HG03045 (cell line): ENCODE data around the gene TNFRSF12A.
A peak's percentile ranks its signal among the peaks of the same experiment; 100 is the strongest.

Experiments
- ATAC-seq: cut with Tn5 transposase; IDR thresholded peaks from one replicate; pipeline ENCODE4 v1.9.1; 2021; ENCODE audit warnings: mild to moderate bottlenecking, moderate library complexity; ENCODE audit not compliant: unreplicated experiment

TNFRSF12A gene

DNA sequence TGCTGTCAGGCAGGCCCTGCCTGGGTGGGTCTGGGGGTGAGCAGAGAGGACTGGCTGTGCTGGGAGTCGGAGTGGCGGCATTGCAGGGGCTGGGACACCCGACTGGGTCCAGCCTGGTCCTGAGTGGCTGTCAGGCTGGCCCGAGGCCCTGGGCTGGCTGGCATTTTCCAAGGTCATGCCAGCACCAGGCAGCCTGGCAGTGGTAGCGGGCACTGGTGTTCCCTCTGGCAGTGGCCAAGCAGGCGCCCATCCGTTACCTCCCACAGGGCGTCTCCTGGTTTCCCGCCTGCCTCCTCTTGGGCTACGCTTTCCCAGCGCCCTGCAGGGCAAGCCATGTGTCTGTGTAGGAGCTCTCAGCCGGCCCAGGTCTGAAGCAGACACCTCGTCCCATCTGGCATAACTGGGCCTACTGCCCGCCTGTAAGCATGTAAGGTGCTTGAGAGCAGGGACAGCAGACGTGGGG lies 34.2 kb upstream of the TNFRSF12A start:
- ATAC-seq, result no peak

DNA sequence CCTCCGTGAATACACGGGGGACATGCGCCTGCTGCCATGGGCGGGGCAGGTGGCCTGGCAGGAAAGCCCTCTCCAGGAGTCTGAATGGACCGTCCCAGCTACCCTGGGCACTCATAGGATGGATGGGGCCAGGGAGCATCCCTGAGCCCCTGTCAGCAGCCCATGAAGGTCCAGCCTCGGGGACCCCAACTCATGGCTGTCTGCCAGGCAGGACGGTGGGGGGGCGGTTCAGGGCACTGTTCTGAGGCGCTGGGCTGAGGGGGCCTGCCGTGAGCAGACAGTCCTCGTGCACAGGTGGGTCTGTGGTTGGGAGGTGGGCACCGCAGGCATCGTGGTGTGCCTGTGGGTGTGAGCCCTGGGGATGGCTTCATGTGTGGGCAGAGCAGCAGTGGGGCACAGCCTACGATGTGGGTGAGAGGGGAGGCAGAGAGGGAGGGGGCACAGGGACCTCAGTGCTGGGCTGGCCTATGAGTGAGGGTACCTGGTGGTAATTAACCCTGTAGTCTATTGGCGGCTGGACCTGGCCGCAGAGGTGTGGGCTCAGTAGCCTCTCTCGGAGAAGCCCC lies 33.5 kb upstream of the TNFRSF12A start:
- ATAC-seq, result no peak

DNA sequence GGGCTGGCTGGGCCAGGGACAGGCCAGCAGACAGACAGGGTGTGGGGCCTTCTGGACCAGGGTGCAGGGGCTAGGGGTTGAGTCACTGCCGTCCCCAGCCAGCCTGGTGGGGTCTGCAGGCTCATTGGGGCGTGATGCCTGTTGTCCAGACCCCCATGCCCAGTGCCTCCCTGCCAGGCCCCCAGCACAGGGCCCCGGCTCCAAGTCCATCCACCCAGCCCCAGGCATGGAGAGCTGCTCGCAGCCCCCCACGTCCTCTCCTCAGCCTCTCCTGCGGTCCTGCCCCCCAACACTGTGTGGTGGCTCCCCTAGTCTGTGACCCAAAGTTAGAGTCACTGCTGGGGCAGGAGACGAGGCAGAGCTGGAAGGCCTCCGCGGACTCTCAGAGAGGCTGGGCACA lies 32.9 kb upstream of the TNFRSF12A start:
- ATAC-seq, result no peak

DNA sequence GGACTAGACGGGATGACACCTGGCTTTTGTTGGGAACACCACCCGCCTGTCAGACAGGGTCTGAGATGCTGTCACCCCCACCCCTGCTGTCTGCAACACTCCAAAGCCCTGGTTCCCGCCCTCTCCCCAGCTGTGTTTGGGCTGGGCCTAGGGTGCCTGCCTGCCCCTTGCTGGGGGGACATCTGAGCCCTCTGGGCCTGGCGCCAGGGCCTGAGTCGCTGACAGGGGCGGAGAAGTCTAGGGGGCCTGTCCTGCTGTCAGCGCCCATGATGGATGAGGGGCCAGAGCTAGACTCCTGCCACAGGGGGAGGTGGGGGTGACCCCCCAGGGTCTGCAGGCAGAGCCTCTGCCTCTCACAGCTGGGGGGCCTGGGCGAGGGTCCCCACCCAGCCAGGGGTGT lies 32.3 kb upstream of the TNFRSF12A start:
- no peak for ATAC-seq

DNA sequence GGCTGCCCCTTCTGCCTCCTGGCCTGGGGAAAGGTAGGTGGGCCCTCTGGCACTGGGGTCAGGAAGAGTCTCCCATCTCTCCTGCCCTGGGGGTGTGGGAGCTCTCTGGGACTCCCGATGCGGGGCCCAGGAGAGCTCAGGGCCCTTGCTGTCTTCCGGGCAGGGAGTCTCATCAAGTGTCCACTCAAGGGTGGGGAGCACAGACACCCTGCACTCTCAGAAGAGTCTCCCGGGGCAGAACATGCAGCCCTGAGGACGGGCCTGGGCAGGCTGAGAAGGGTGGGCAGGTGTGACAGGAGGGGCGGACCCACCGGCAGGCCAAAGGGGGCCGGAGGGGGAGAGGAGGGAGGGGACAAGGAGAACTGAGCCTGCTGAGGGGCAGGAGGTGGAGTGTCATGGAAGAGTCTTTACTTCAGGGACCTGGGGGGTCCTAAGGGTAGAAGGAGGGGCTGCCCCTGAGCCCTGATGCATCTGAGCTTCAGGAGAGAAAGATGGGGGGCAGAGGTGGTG lies 31.5 kb upstream of the TNFRSF12A start:
- no peak for ATAC-seq

DNA sequence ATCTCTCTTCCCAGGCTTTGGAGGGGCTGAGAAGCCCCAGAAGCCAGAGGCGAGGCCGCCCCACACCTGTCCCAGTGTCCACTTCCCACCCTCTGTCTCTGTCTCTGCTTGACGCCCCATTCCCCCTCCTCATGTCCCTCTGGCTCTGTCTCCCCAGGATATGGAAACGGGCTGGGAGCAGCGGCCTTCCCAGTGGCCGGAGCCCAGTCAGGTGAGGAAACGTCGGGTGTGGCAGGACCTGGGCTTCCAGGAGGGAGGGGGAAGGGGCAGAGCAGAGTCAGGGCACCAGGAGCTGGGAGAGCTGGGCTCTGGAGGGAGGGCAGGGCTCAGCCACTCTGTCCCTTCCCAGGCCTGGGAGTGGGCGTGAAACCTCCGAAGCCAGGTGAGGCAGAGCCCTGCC lies 29.3 kb upstream of the TNFRSF12A start:
- no peak for ATAC-seq

DNA sequence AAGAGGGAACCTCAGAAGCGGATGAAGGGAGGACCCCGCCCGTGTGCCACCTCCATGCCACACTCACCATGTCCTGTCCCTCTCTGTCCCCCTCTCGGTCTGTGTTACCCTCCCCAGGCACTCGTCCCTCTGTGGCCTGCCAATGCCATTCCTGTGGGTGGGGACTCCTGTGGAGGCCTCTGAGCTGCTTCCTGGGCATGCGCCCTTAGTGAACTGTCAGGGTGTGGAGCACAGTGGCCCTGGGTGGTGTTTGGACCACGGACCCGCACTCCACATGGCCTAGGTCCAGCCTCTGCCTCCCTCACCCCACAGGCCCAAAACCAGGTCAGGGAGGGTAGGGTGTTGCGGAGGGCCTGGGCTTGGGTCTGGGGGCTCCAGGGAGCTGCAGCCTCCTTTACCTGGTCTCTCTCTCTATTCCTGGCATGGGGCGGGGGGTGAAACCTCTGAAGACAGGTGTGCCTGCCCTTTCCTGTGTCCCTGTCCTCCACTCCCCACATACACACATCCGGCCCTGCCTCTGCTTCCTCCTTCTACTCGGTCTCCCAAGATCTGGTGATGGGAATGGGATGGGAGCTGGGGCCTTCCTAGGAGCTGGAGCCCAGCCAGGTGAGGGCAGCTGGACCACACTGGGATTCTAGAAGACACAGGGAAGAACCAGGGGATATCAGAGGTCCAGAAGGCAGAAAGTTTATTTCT lies 28.5 kb upstream of the TNFRSF12A start:
- ATAC-seq, result no peak

DNA sequence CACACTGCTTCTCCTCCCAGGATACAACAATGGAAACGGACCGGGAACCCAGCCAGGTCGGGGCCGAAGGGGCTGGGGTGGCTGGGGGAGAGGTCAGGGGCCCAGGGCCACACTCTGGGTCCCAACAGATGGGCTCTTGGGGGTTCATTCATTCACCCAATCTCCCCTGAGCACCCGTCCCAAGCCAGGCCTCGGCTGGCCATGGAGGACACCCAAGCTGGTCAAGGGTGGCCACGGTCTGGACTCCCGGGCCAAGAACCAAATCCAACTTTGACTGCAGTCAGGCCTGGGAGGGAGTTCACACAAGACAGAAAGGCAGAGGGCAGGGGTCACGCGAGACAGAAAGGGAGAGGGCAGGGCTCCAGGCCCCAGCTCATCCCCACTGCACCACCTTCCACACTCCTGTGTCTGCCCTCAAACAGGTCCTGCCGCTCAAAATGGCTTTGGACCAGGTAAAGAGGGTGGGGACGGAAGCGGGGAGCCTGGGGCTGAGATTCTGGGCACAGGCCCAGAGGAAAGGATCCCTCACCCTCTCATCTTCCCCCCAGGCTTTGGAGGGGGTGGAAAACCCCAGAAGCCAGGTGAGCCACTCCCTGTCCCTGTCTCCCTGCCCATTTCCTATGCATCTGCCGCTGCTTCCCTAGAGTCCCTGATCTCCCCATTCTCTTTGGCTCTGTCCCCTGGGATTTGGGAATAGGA lies 27.6 kb upstream of the TNFRSF12A start:
- no peak for ATAC-seq

DNA sequence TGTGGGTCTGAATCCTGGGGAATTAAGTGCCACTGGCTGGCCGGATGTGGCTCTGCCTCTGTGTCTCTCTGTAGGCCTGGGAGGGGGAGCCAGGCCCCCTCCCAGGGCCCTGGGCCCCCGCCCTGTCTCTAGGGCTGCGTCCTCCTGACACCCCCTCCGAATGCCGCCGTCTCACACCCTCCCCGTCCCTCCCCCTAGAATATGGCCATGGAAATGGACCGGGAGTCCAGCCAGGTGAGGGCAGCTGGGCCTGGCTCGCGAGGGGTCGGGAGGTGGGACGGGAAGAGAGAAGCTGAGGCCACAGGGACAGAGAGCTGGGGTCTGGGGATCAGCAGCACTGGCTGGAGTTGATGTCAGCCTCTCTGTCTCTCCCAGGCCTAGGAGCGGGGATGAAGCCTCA lies 23.9 kb upstream of the TNFRSF12A start:
- no peak for ATAC-seq

DNA sequence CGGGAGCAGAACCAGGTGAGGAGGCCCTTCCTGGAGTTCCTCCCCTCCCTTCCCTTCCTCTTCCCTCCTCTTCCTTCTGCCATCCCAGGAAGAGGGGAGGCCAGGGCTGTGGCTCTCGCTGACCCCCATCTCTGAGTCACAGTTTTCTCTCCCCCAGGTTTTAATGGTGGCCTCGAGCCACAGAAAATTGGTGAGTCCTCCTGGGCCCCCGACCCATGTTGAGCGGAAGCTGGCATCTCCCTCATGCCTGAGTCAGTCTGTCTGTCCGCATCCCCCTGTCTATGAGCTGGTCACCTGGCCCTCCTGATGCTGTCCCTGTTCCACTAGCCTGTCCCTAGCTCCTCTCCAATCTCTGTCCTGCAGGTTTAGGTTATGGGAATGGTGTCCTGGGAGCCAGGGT lies 20.2 kb upstream of the TNFRSF12A start:
- no peak for ATAC-seq

DNA sequence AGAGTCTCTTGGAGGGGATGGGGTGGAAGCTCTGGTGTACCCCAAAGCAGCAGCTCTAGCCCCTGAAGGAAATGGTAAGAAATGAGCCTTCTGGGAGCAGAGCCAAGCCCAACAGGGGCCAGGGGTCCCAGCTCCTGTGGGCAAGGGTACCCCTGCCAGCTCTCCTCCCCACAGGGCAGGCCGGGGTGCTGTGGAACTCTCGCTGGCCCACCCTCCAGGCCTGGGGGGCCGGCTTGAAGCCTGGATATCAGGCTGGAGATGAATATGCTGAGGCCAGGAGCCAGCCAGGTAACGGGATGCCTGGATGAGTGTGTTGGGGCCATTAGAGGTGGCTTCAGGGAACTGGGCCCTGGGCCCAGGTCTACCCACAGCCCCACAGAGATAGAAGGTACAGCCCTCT lies 19.6 kb upstream of the TNFRSF12A start:
- no peak for ATAC-seq

DNA sequence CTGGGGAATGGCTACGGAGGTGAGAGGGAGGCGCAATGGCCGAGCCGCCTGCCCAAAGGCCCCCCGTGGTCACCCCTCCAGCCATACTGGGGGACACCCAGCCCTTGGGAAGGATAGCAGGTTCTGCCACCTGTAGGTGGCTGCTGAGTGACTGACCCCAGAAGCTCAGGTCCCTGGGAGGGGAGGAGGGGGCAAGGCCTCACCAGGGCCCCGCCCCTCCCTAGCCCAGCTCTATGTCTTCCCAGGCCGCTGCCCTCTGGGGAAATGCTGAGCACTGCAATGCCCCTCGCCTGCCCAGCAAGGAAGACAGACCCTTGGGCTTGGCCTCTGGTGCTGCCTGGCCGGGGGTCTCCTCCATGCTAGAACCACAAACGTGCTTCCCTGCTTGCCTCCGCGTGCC lies 18.9 kb upstream of the TNFRSF12A start:
- ATAC-seq, result no peak

DNA sequence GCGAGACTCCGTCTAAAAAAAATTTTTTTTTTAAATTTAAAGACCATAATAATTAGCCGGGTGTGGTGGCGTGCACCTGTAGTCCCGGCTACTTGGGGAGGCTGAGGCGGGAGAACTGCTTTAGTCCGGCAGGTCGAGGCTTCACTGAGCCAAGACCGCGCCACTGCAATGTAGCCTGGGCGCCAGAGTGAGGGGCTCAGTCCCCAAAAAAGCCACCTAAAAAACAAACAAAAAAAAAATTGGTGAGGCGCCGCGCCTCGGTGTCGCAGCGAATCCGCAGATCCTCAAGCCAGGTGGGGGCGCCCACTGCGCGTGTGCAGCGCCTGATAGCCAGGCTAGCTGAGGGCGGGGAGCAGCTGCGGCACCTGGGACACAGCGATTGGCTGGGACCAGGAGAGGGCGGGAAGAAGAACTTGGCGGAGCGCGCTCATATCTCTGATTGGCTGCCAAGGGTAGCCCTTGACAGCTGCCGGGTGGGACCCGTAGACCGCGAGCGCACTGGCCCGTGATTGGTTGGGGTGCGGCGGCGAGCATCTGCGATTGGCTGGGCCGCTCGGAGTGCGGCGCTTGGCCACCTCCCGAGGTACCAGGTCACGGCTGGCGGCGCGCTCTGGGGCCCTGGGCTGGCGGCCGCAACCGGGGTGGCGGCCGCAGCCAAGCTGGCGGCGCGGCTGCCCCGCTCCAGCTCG lies 16.4 kb upstream of the TNFRSF12A start:
- peak; percentile 96 for ATAC-seq

DNA sequence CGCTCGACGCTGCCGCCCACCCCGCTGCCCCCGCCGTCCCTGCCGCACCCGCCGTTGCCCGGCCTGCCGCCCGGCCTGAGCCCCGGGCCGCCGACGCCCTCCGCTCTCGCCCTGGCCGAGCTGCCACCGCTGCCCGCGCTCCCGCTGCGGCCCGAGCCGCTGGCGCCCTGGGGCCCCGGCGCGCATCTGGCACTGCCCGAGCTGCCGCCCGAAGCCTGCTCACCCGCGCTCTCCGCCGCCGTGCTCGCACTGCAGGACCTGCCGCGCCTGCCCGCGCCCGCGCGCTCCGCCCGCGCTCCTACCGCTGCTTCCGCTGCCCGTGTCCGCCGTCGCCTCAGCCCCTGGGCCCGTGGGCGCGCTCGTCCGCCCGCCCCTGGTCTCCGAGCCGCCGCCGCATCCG lies 15.8 kb upstream of the TNFRSF12A start:
- ATAC-seq, result peak; percentile 18

DNA sequence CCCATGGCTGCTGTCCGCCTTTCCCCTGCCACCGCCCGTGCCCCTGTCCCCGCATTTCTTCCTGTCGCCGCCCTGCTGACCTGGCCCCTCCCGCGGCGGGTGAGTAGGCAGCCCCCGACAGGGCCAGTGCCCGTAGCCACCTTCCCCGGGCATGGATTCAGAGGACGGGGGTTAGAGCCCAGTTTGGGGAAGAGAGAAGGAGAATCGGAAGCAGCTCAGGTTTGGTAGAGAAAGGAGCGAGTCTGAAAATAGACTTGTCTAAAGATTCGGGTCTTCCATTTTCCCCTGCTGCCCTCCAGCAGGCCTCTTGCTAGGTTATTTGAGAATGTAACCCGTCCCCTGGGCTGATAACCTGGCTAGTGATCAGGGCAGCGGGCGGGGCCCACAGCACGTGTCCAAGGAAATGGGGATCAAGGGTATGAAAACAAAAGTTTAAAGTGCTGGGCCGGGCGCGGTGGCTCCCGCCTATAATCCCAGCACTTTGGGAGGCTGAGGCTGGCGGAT lies 15.3 kb upstream of the TNFRSF12A start:
- ATAC-seq, result no peak

DNA sequence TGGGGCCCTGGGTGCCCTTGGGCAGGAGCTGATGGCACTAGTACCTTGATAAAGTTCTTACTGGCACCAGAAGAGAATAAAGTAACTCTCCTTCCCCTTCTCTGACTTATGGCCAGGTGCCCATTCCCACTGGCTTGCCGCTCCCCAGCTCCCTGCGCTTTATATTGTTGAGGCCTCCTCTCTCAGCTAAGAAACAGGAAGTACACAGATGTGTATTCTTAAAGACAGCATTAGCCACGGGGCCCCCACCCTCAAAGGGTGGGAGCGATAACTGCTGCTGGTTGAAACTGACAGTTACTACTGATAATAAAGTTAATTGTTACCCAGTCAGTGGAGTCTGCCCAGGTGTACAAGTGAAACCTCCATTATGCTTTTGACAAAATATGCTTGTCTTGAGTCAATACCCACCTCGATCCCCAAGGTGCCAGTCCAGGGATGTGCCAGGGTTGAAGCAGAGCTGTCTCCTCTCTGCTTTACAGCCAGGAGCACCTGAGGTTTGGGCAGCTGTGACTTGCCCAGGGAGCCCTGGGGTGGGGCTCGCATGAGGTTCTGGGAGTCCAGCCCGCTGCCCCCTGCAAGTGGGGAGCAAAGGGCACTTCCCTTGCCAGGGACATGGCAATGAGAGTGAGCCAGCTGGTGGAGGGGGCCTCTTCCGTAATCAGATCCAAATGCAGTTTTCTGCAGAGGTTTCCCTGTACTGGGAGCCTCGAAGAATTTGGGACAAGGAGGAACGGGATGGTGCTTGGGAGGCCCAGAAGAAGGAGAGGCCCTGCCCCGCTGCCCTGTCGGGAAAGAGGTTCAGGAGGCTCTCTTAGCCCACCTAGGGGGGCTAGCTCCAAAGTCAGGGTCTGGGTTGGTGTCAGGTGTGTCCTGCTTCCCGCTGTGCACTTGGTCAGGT lies 12.9 kb upstream of the TNFRSF12A start:
- no peak for ATAC-seq

DNA sequence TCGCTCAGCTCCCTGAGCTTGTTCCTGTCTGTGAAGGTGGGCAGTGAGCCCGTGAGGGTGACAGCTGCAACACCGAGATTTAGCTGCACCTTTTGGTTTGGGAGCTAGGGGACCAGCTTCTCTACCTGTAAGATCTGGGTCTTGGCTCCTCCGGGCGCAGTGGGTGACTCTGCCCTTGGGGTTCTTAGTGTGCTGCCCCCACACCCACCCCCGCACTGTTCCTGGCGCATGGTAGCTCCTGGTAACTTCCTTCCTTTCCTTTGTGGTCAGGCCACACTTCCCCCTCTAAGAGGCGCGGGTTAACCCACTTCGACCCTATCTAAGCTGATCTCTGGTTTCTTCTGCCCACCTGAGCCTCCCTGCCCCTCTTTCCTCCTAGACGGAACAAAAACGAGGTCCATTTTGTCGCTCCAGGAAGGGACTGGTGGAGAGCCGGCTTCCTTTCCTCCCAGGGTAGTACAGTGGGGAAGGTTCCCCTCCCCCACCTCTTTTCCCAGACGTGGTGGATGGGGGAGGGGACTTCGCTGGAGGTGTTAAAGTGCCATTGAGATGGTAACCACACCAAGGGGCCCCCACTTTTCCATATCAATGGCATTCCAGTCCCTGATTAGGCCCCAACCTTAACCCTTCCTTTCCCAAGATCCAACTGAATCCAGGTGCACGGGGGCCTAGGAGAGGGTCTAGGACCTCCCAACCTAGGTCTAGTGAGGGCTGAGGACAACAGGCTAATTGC lies 12.0 kb upstream of the TNFRSF12A start:
- no peak for ATAC-seq

DNA sequence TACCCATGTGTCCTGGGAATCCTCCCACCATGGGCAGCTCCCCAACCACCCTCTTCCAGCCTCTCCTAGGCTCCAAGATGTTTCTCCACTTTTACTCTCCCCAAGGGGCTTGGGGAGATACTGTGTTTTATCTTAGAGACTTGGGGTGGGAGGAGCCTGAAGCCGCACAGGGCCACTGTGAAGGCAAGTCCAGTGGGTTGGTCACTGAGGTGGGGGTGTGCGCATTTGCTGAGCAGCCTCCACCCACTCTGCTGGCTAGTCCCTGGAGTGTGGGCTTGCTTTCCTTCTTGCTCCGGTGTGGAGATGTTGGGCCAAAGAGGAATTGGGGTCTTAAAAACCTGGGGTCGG lies 11.5 kb upstream of the TNFRSF12A start:
- no peak for ATAC-seq

DNA sequence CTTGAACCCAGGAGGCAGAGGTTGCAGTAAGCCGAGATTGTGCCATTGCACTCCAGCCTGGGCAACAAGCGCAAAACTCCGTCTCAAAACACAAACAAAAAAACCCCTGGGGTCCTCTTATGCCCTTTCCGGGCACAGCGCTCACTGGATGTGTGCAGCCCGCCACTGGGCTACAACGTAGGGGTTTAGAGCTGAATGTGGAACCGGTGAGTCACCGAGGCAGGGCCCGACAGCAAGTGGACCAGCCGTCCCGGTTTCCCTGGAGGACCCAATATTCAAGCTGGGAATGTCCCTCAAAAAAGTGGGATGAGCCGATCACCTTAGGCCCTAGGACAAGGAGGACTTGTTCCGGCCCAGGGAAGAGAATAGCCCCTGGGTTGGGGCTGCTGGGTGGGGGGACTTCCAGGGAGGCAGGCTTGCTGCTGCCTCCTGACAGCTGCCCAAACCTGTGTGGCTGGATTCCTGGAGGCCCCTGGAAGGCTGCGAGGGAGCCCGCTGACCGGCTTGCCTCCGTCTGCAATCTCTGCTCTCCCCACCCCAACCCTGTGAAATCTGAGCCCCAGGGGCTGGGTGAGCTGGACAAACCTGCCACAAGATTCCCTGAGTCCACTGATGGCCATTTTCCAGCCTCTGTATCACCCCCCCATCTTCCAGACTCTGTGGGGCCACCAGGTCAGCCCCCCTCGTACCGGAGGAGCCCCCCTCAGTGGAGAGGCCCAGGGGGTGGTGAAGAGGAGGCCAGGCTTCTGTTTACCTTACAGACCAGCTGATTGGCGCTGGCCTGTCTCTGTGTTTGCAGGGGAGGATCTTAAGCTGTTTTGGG lies 10.4 kb upstream of the TNFRSF12A start:
- no peak for ATAC-seq
